Activated B cell treated with CpG ODN at 0.5 μM for 24 hours (primary cell): ENCODE results near the gene SLCO4A1. TPM values are rescaled to one million over a fixed set of nuclear protein-coding genes. Genes with fewer than 3 reads are reported as not detected.

Source experiments
- ATAC-seq: fragments of 200-7000 bp; cut with Tn5 transposase; one replicate; pipeline ENCODE4 v1.10.0; 2021; ENCODE audit warnings: low read depth, mild to moderate bottlenecking, moderate library complexity
- CTCF ChIA-PET: fragments of 350-600 bp; sonication (Branson Sonifier 250); formaldehyde crosslinking; loops from one replicate; lab custom pipeline; 2021; ENCODE audit warnings: antibody characterized with exemption; lab: Charles Lee
- POLR2A ChIA-PET: fragments of 350-600 bp; sonication (Branson Sonifier 250); formaldehyde crosslinking; loops from one replicate; lab custom pipeline; 2021; ENCODE audit warnings: antibody characterized with exemption; lab: Charles Lee
- DNase-seq: peaks from one replicate; pipeline ENCODE4 v3.0.0; 2022
- H3K27ac Mint-ChIP-seq: one replicate; pipeline ENCODE4 v1.8.0; 2020; ENCODE audit warnings: mixed read lengths
- H3K27me3 Mint-ChIP-seq: one replicate; pipeline ENCODE4 v1.8.0; 2021; ENCODE audit warnings: mixed read lengths
- H3K36me3 Mint-ChIP-seq: one replicate; pipeline ENCODE4 v1.8.0; 2021; ENCODE audit warnings: low read depth, mixed read lengths
- H3K4me1 Mint-ChIP-seq: one replicate; pipeline ENCODE4 v1.8.0; 2021; ENCODE audit warnings: mixed read lengths
- H3K4me3 Mint-ChIP-seq: one replicate; pipeline ENCODE4 v1.8.0; 2020; ENCODE audit warnings: mild to moderate bottlenecking, mixed read lengths
- H3K9me3 Mint-ChIP-seq: one replicate; pipeline ENCODE4 v1.8.0; 2020; ENCODE audit warnings: mixed read lengths
- CTCF ChIP-seq: fragments of 200-600 bp; IDR thresholded peaks from one replicate; pipeline ENCODE4 v1.8.0; 2022; ENCODE audit warnings: antibody characterized with exemption, mild to moderate bottlenecking
- intact Hi-C: fragments of 100-400 bp; cut with micrococcal nuclease; formaldehyde crosslinking; loops from one replicate; pipeline ENCODE4 v1.15.1; 2024
- total RNA-seq: library from RNA; stranded (reverse); gene quantifications from 2 replicates; pipeline ENCODE4 v1.2.3, GENCODE V29; 2022

The SLCO4A1 gene
- total RNA-seq, 1 donor from 2014 or later, result 38.9 TPM

GRCh38 chr20:62664019-62664971, 22.0 kb downstream of the SLCO4A1 start:
- DNase-seq (no peak), ATAC-seq (no peak)
- Mint-ChIP-seq H3K36me3 (peaks cover 34% of the 10 kb centered on the region), H3K27ac (no peak overlapping the region), H3K27me3 (no peaks in the 10 kb centered on the region), H3K4me1 (no peaks in the 10 kb centered on the region), H3K4me3 (no peak overlapping the region), H3K9me3 (no peaks in the 10 kb centered on the region)
- ChIA-PET POLR2A (interaction anchor here (0.7 kb wide), 1 partner anchor 21 kb away, joined by 3 read pairs; no protein-coding TSS in a partner anchor), CTCF (no interaction called here)
- intact Hi-C loops, result no loop called here
- TF ChIP-seq CTCF, result no peak

GRCh38 chr20:62665153-62665754, 23.0 kb downstream of the SLCO4A1 start:
- Mint-ChIP-seq H3K36me3 (peaks cover 39% of the 10 kb centered on the region), H3K27ac (no peak overlapping the region), H3K27me3 (no peaks in the 10 kb centered on the region), H3K4me1 (no peaks in the 10 kb centered on the region), H3K9me3 (no peaks in the 10 kb centered on the region), H3K4me3 (no peak overlapping the region)
- intact Hi-C loops, result no loop called here
- ATAC-seq, result no peak
- ChIA-PET CTCF (no interaction called here), POLR2A (interaction anchor here (0.7 kb wide), 1 partner anchor 22 kb away, joined by 3 read pairs; no protein-coding TSS in a partner anchor)
- TF ChIP-seq CTCF, result no peak
- DNase-seq, result no peak

- Mint-ChIP-seq H3K27me3 (no peaks in the 10 kb centered on the region), H3K4me1 (no peaks in the 10 kb centered on the region), H3K4me3 (no peak overlapping the region), H3K27ac (no peak overlapping the region), H3K36me3 (peaks cover 37% of the 10 kb centered on the region), H3K9me3 (no peaks in the 10 kb centered on the region)
- intact Hi-C loops, result no loop called here
- DNase-seq, result no peak
- ChIA-PET POLR2A (interaction anchor here (0.5 to 0.6 kb wide), 2 partner anchors 60 to 145 kb away, joined by 3 to 4 read pairs; no protein-coding TSS in a partner anchor), CTCF (no interaction called here)
- ATAC-seq, result no peak
- no peak for TF ChIP-seq CTCF
Observed at GRCh38 chr20:62665826-62666735, 23.8 kb downstream of the SLCO4A1 start.

- Mint-ChIP-seq H3K36me3 (peaks cover 42% of the 10 kb centered on the region), H3K27ac (no peak overlapping the region), H3K27me3 (no peaks in the 10 kb centered on the region), H3K4me3 (no peak overlapping the region), H3K9me3 (no peaks in the 10 kb centered on the region), H3K4me1 (no peaks in the 10 kb centered on the region)
- ChIA-PET CTCF (no interaction called here), POLR2A (interaction anchor here (0.6 kb wide), 1 partner anchor 61 kb away, joined by 3 read pairs; no protein-coding TSS in a partner anchor)
- intact Hi-C loops, result no loop called here
- TF ChIP-seq CTCF, result no peak
- ATAC-seq, result no peak
- DNase-seq, result no peak
Observed at GRCh38 chr20:62666736-62667529, 24.6 kb downstream of the SLCO4A1 start.
